Bronchial epithelial cell (primary cell): ENCODE data around the gene RAVER2. TPM values are rescaled to one million over a fixed set of nuclear protein-coding genes. Genes with fewer than 3 reads are reported as not detected.

Source experiments
- DNase-seq: peaks from one replicate; pipeline ENCODE4 v3.0.0-alpha.2; 2010; ENCODE audit warnings: low read depth
- FAIRE-seq: peaks from 2 replicates; lab custom pipeline; 2011; peaks lifted over from hg19 to GRCh38; lab: Jason Lieb, UNC
- H3K27me3 ChIP-seq: 2 replicates; pipeline ENCODE4 v1.5.1; 2011; ENCODE audit warnings: low read length; ENCODE audit not compliant: control insufficient read depth, insufficient read depth
- H3K36me3 ChIP-seq: 2 replicates; pipeline ENCODE4 v1.5.1; 2011; ENCODE audit warnings: low read length; ENCODE audit not compliant: control insufficient read depth, insufficient read depth
- H3K4me3 ChIP-seq: 2 replicates; pipeline ENCODE4 v1.5.1; 2011; ENCODE audit warnings: mild to moderate bottlenecking, low read depth, low read length, control low read depth
- total RNA-seq: library from RNA; depleted of rRNA; stranded (reverse); fragments of >200 nt; gene quantifications from 2 replicates; pipeline ENCODE4 v1.2.1, GENCODE V29; 2014
- TF ChIP-seq, protein P1 (sequence below): IDR thresholded peaks from 2 replicates; pipeline ENCODE4 v1.5.1; 2011; ENCODE audit warnings: mild to moderate bottlenecking, moderate library complexity, low read length, control low read depth, inconsistent platforms; ENCODE audit not compliant: insufficient read depth, severe bottlenecking

Gene RAVER2
- total RNA-seq, 1 donor from 2014 or later, result 5.3 TPM

DNA sequence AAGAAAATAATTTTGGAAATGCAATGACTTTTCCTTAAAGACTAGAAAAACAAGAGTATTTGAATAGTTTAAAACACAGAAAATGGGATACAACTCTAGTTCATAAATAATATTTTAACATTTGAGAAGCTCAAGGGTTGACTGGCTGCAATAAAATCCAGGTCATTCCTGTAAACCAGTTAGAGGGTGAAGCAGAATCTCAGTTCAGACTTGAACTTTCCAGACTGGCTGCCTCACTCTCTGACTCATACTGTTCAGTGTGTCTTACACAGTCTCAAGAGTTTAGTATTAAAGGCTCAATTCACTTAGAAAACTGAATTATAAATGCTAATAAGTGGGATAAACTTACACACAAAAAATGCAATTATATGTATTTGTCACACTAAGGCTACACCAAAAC, 89.9 kb downstream of the RAVER2 start:
- Histone ChIP-seq H3K4me3 (no peak overlapping the region), H3K36me3 (peaks cover 16% of the 10 kb centered on the region), H3K27me3 (no peaks in the 10 kb centered on the region)
- peak; percentile 80 for DNase-seq
- no peak for FAIRE-seq
- TF ChIP-seq, protein P1, sequence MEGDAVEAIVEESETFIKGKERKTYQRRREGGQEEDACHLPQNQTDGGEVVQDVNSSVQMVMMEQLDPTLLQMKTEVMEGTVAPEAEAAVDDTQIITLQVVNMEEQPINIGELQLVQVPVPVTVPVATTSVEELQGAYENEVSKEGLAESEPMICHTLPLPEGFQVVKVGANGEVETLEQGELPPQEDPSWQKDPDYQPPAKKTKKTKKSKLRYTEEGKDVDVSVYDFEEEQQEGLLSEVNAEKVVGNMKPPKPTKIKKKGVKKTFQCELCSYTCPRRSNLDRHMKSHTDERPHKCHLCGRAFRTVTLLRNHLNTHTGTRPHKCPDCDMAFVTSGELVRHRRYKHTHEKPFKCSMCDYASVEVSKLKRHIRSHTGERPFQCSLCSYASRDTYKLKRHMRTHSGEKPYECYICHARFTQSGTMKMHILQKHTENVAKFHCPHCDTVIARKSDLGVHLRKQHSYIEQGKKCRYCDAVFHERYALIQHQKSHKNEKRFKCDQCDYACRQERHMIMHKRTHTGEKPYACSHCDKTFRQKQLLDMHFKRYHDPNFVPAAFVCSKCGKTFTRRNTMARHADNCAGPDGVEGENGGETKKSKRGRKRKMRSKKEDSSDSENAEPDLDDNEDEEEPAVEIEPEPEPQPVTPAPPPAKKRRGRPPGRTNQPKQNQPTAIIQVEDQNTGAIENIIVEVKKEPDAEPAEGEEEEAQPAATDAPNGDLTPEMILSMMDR, result no peak

DNA sequence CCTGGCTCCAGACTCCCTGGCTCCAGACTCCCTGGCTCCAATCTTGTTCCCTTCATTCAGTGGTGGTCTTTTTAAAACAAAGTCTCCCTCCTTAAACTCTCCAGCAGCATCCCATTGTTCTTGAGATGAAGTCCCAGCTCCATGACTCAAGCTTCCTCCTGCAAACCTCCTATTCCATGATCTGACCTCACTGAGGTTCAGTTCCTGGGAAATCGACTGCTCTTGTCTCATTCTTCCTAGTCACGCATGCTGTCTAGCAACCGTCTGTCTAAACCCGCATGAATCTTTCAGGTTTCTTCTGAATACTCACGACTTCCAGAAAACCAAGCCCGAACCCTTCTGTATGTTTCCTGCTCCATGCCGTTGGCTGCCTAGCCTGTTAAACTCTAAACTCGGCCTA, 91.9 kb downstream of the RAVER2 start:
- Histone ChIP-seq H3K36me3 (peaks cover 25% of the 10 kb centered on the region), H3K27me3 (no peaks in the 10 kb centered on the region), H3K4me3 (no peak overlapping the region)
- FAIRE-seq, result no peak
- TF ChIP-seq, protein P1, result no peak
- no peak for DNase-seq

DNA sequence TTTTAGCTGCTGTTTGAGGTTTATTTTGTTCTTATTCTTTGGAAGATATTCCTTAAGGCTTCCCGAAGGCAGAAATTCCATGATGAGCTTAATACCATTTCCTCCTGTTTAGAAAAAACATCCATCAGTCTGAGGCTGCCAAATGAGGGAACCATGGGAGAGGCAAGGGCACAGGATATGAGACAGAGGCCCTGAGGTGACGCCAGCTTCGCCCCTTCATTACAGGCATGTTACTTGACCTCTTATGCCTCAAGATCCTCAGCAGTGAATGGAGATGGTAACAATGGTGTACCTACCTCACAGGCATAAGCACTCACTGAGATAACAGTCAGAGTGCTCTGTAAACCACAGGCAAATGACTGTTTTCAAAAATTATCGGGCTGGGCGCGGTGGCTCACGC, 93.6 kb downstream of the RAVER2 start:
- TF ChIP-seq, protein P1, result no peak
- FAIRE-seq (no peak), DNase-seq (peak; percentile 11)
- H3K27me3 ChIP-seq, result no peaks in the 10 kb centered on the region
- H3K36me3 ChIP-seq, result peaks cover 23% of the 10 kb centered on the region
- H3K4me3 ChIP-seq, result no peak overlapping the region

DNA sequence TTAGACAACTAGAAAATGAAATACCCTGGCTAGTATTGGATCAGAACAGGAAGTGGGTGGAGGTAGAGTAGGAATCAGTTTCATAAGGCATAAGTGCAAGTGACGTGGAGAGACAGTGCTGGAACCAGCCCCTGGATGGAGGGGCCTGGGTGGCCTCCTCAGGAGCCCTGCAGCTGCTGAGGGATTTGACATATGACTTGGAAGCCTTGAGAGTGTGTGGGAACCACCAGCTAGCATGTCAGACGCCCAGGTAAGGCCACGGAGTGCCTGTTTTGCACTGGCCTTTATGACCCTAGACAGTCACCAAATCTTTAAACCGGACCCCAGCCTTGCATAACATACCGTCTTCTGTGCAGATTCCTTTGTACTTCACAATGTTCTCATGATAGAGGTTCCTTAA, 94.4 kb downstream of the RAVER2 start:
- FAIRE-seq, result no peak
- TF ChIP-seq, protein P1, result no peak
- H3K27me3 ChIP-seq, result no peaks in the 10 kb centered on the region
- peaks cover 26% of the 10 kb centered on the region for H3K36me3 ChIP-seq
- H3K4me3 ChIP-seq, result no peak overlapping the region
- DNase-seq, result no peak

DNA sequence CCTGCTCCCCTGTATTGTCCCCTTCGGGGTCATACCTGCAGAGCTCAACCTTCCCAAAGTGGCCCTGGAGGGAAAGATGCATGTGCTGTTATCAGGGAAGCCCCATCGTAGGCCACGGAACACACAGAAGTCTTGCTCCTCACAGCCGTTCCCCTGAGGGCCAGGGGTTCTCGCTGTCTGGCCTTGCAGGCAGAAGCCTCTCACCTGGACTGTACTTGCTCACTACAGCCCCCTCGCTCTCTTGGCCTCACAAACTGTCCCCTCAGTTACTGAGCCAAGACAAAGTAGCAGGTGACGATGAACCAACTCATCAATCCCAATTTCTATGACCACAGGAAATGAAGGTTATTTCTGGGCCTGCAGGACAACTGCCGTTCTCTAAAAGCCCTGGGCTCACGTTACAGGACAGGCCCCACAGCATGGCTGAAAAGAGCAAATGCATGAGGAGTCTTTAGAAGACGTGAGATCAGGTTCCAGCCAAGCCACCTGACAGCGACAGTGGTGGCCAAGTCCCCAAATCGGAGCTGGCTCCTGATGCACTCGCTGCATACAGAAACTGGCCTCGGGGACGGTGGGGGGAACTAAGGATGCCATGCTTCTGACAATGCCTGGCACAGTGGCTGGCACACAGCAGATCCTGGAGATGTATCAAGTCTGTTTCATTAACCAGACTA, 95.0 kb downstream of the RAVER2 start:
- no peak for FAIRE-seq
- H3K36me3 ChIP-seq, result peaks cover 29% of the 10 kb centered on the region
- H3K27me3 ChIP-seq, result no peaks in the 10 kb centered on the region
- DNase-seq, result no peak
- TF ChIP-seq, protein P1, result no peak
- H3K4me3 ChIP-seq, result no peak overlapping the region
